HepG2 (cell line): ENCODE data around the gene CD180. TPM values are rescaled to one million over a fixed set of nuclear protein-coding genes. Genes with fewer than 3 reads are reported as not detected.
A peak's percentile ranks its signal among the peaks of the same experiment; 100 is the strongest.

Experiments
- CCDC6 ChIP-seq: sonication (generic); formaldehyde crosslinking; IDR thresholded peaks from 2 replicates; pipeline ENCODE4 v1.8.1; 2022; ENCODE audit warnings: mild to moderate bottlenecking, missing genetic modification reagents, moderate library complexity
- ETV5 ChIP-seq: IDR thresholded peaks from 2 replicates; pipeline ENCODE4 v1.6.1; 2018; ENCODE audit warnings: missing biosample characterization, missing genetic modification reagents, inconsistent platforms, borderline replicate concordance
- HNRNPUL1 ChIP-seq: fragments of 200-400 bp; formaldehyde crosslinking; IDR thresholded peaks from 2 replicates; pipeline ENCODE4 v1.6.1; 2017; ENCODE audit warnings: low read depth, mild to moderate bottlenecking, low read length, moderate library complexity
- KDM5B ChIP-seq: sonication (generic); formaldehyde crosslinking; IDR thresholded peaks from 2 replicates; pipeline ENCODE4 v1.4.0; 2020; ENCODE audit warnings: missing genetic modification reagents, mild to moderate bottlenecking, borderline replicate concordance
- KLF11 ChIP-seq: IDR thresholded peaks from 2 replicates; pipeline ENCODE4 v1.6.1; 2016; ENCODE audit warnings: missing compliant biosample characterization
- KMT2B ChIP-seq: IDR thresholded peaks from 2 replicates; pipeline ENCODE4 v1.6.1; 2016; ENCODE audit warnings: missing genetic modification reagents, missing compliant biosample characterization
- MIXL1 ChIP-seq: IDR thresholded peaks from 2 replicates; pipeline ENCODE4 v1.6.1; 2016
- PCBP2 ChIP-seq: fragments of 200-400 bp; formaldehyde crosslinking; optimal IDR thresholded peaks from 2 replicates; pipeline ENCODE3; 2018; ENCODE audit warnings: low read length, low read depth; ENCODE audit not compliant: poor library complexity, severe bottlenecking
- POLR2G ChIP-seq: fragments of 200-400 bp; formaldehyde crosslinking; IDR thresholded peaks from 2 replicates; pipeline ENCODE4 v1.6.1; 2018; ENCODE audit warnings: mild to moderate bottlenecking, low read depth, low read length, moderate library complexity
- REL ChIP-seq: sonication (generic); formaldehyde crosslinking; conservative IDR thresholded peaks from 2 replicates; pipeline ENCODE4 v1.8.0; 2022; ENCODE audit warnings: mild to moderate bottlenecking, missing genetic modification reagents, moderate library complexity
- ZMAT3 ChIP-seq: sonication (generic); formaldehyde crosslinking; conservative IDR thresholded peaks from 2 replicates; pipeline ENCODE4 v1.7.0; 2021; ENCODE audit warnings: missing genetic modification reagents
- ZNF205 ChIP-seq: IDR thresholded peaks from 2 replicates; pipeline ENCODE4 v1.6.1; 2018; ENCODE audit warnings: missing biosample characterization, missing genetic modification reagents
- ZNF253 ChIP-seq: sonication (generic); formaldehyde crosslinking; IDR thresholded peaks from 2 replicates; pipeline ENCODE4 v1.8.0; 2022; ENCODE audit warnings: mild to moderate bottlenecking, missing genetic modification reagents, borderline replicate concordance
- ZNF331 ChIP-seq: sonication (generic); formaldehyde crosslinking; IDR thresholded peaks from 2 replicates; pipeline ENCODE4 v1.4.0; 2020; ENCODE audit warnings: missing genetic modification reagents
- ZNF335 ChIP-seq: sonication (generic); formaldehyde crosslinking; IDR thresholded peaks from 2 replicates; pipeline ENCODE4 v1.4.0; 2020; ENCODE audit warnings: missing genetic modification reagents
- ZNF775 ChIP-seq: sonication (generic); formaldehyde crosslinking; IDR thresholded peaks from 2 replicates; pipeline ENCODE4 v1.4.0; 2020; ENCODE audit warnings: missing genetic modification reagents, mild to moderate bottlenecking, moderate library complexity, borderline replicate concordance
- polyA plus RNA-seq, 8 experiments: library from polyadenylated mRNA; depleted of rRNA in 3 of 8; stranded (reverse) in 7 of 8; unstranded in 1 of 8; fragments of >200 nt; fragmentation: Illumina TruSeq in 4 of 8; extraction: Trizol in 4 of 8; gene quantifications; 2 replicates each; pipeline versions ENCODE4 v1.2.1 to v1.2.3, GENCODE V29; 2011 to 2016; ENCODE audit warnings: low read depth in 4 of 8, missing spikeins in 1 of 8, mixed read lengths in 1 of 8; ENCODE audit not compliant: insufficient read depth in 1 of 8
- total RNA-seq, 5 experiments: library from RNA; depleted of rRNA; stranded (reverse); fragments of >200 nt; fragmentation: Illumina TruSeq; extraction: Trizol; gene quantifications; 2 replicates each; pipeline ENCODE4 v1.2.3, GENCODE V29; 2016; ENCODE audit warnings: low read depth in 1 of 5
- TF ChIP-seq, protein P1 (sequence below): sonication (generic); formaldehyde crosslinking; IDR thresholded peaks from 2 replicates; pipeline ENCODE4 v1.5.0; 2020; ENCODE audit warnings: missing genetic modification reagents, mild to moderate bottlenecking, borderline replicate concordance
- TF ChIP-seq, protein P2 (sequence below): sonication (generic); formaldehyde crosslinking; IDR thresholded peaks from 2 replicates; pipeline ENCODE4 v1.8.1; 2023; ENCODE audit warnings: mild to moderate bottlenecking, missing genetic modification reagents
- TF ChIP-seq, protein P3 (sequence below): sonication (generic); formaldehyde crosslinking; IDR thresholded peaks from 2 replicates; pipeline ENCODE4 v1.4.0; 2020; ENCODE audit warnings: missing genetic modification reagents, mild to moderate bottlenecking, borderline replicate concordance
- TF ChIP-seq, protein P4 (sequence below): sonication (generic); formaldehyde crosslinking; IDR thresholded peaks from 2 replicates; pipeline ENCODE4 v1.5.0; 2020; ENCODE audit warnings: missing genetic modification reagents, mild to moderate bottlenecking, borderline replicate concordance

The CD180 gene
- total and polyA plus RNA-seq, 2 of the 13 experiments (the other 11 are each of a cell fraction or from before 2014, with no cell fraction given), result not detected

DNA sequence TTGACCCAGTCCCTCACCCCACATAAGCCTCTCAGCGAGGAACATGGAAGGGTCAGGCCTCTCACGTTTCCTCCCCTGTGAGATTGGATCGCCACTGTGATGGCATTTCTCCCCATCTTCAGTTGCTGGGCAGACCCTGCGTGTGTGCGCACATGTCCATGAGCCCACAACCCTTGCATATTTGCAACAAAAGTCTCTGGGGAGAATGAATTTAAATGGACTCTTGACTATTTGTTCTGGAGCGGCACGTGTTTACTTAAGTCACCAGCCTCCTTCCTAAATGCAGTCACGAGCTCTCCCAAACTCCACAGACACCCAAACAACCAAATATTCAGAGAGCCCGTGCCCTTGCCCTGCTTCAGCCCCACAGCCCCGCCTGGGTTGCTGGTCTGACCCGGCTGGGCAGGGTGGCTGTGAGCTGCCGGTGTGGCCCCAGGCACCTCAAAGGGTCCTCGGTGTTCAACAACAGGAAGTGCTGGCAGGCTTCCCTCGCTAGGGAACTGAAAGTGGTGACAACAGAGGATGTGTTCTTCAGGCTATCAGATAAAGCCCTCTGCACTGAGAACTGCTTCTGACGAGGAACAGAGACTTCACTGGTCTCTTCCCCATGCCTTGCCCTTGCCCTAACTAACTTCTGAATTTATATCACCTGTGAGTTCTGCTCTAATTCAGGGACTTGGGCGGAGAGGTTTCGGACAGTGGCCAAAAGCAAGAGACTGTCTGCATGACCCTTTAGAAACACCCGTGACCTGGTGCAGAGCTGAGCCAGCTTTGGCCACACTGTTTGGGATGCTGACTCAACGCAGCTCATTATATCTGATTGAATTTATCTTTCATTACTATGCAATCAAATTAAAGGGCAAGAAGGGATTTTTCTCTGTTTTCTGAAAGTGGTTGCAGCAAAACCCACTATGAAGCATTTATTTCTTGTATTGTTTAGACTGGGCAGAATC is 19.2 kb upstream of the CD180 start (continued):
- TF ChIP-seq ZMAT3 (CRISPR knock-in tag) (no peak), ZNF331 (CRISPR knock-in tag) (peak; percentile 35; the same call in 1 of the 2 replicates), ZNF335 (peak; percentile 94), CCDC6 (CRISPR knock-in tag) (0 out of 2 replicates have a peak, but pooled peaks have one; percentile 37), REL (CRISPR knock-in tag) (0 out of 2 replicates have a peak, but pooled peaks have one; percentile 41), HNRNPUL1 (no peak), POLR2G (peak; percentile 65), MIXL1 (CRISPR knock-in tag) (0 out of 2 replicates have a peak, but pooled peaks have one; percentile 27), ZNF775 (CRISPR knock-in tag) (no peak), KLF11 (CRISPR knock-in tag) (no peak), ZNF253 (no peak), KDM5B (CRISPR knock-in tag) (no peak), ETV5 (CRISPR knock-in tag) (peak; percentile 72; the same call in 1 of the 2 replicates), PCBP2 (no peak), ZNF205 (CRISPR knock-in tag) (peak; percentile 32; the same call in 1 of the 2 replicates), KMT2B (CRISPR knock-in tag) (0 out of 2 replicates have a peak, but pooled peaks have one; percentile 14)
- TF ChIP-seq, protein P1, sequence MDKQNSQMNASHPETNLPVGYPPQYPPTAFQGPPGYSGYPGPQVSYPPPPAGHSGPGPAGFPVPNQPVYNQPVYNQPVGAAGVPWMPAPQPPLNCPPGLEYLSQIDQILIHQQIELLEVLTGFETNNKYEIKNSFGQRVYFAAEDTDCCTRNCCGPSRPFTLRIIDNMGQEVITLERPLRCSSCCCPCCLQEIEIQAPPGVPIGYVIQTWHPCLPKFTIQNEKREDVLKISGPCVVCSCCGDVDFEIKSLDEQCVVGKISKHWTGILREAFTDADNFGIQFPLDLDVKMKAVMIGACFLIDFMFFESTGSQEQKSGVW (CRISPR knock-in tag), result no peak
- TF ChIP-seq, protein P2, sequence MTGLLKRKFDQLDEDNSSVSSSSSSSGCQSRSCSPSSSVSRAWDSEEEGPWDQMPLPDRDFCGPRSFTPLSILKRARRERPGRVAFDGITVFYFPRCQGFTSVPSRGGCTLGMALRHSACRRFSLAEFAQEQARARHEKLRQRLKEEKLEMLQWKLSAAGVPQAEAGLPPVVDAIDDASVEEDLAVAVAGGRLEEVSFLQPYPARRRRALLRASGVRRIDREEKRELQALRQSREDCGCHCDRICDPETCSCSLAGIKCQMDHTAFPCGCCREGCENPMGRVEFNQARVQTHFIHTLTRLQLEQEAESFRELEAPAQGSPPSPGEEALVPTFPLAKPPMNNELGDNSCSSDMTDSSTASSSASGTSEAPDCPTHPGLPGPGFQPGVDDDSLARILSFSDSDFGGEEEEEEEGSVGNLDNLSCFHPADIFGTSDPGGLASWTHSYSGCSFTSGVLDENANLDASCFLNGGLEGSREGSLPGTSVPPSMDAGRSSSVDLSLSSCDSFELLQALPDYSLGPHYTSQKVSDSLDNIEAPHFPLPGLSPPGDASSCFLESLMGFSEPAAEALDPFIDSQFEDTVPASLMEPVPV (CRISPR knock-in tag), result 0 out of 2 replicates have a peak, but pooled peaks have one; percentile 32
- TF ChIP-seq, protein P3, sequence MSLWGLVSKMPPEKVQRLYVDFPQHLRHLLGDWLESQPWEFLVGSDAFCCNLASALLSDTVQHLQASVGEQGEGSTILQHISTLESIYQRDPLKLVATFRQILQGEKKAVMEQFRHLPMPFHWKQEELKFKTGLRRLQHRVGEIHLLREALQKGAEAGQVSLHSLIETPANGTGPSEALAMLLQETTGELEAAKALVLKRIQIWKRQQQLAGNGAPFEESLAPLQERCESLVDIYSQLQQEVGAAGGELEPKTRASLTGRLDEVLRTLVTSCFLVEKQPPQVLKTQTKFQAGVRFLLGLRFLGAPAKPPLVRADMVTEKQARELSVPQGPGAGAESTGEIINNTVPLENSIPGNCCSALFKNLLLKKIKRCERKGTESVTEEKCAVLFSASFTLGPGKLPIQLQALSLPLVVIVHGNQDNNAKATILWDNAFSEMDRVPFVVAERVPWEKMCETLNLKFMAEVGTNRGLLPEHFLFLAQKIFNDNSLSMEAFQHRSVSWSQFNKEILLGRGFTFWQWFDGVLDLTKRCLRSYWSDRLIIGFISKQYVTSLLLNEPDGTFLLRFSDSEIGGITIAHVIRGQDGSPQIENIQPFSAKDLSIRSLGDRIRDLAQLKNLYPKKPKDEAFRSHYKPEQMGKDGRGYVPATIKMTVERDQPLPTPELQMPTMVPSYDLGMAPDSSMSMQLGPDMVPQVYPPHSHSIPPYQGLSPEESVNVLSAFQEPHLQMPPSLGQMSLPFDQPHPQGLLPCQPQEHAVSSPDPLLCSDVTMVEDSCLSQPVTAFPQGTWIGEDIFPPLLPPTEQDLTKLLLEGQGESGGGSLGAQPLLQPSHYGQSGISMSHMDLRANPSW (CRISPR knock-in tag), result no peak
- TF ChIP-seq, protein P4, sequence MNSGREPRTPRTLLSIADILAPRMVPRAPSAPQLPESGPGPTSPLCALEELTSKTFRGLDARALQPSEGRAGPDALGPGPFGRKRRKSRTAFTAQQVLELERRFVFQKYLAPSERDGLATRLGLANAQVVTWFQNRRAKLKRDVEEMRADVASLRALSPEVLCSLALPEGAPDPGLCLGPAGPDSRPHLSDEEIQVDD (CRISPR knock-in tag), result peak; percentile 73; the same call in 1 of the 2 replicates
